ENCODE data around the gene ADGRA1.

The ADGRA1 gene

GRCh38 chr10:133075346-133076137 is 12.2 kb upstream of the ADGRA1 start:
- no peak for DNase-seq (ENCODE audit: low read depth in 2 of 2)

- no peak for DNase-seq (ENCODE audit: low read depth in 2 of 2)
Observed at GRCh38 chr10:133076274-133077038, 11.3 kb upstream of the ADGRA1 start.

GRCh38 chr10:133079836-133080682 is 7.7 kb upstream of the ADGRA1 start:
- DNase-seq (ENCODE audit: low read depth in 2 of 2), result no peak

- DNase-seq (ENCODE audit: low read depth in 2 of 2), result no peak
Observed at GRCh38 chr10:133080683-133081040, 7.1 kb upstream of the ADGRA1 start.

GRCh38 chr10:133081636-133082035 is 6.1 kb upstream of the ADGRA1 start:
- no peak for DNase-seq (ENCODE audit: low read depth in 2 of 2)

- no peak for DNase-seq (ENCODE audit: low read depth in 2 of 2)
Observed at GRCh38 chr10:133082685-133083421, 4.9 kb upstream of the ADGRA1 start.

- DNase-seq (ENCODE audit: low read depth in 2 of 2), result no peak
Observed at GRCh38 chr10:133083422-133084100, 4.2 kb upstream of the ADGRA1 start.

- no peak for DNase-seq (ENCODE audit: low read depth in 2 of 2)
Observed at GRCh38 chr10:133084491-133084890, 3.2 kb upstream of the ADGRA1 start.

GRCh38 chr10:133085251-133086125 is 2.2 kb upstream of the ADGRA1 start:
- DNase-seq (ENCODE audit: low read depth in 2 of 2), result no peak

- DNase-seq (ENCODE audit: low read depth in 2 of 2), result no peak
Observed at GRCh38 chr10:133086247-133086646, 1.5 kb upstream of the ADGRA1 start.

- DNase-seq (ENCODE audit: low read depth in 2 of 2), result no peak
Observed at GRCh38 chr10:133087045-133087678, 562 bp upstream of the ADGRA1 start.

- DNase-seq (ENCODE audit: low read depth in 2 of 2), result no peak
Observed at GRCh38 chr10:133088179-133088955, 643 bp downstream of the ADGRA1 start.

- DNase-seq (ENCODE audit: low read depth in 2 of 2), result no peak
Observed at GRCh38 chr10:133088956-133089800, 1.5 kb downstream of the ADGRA1 start.

GRCh38 chr10:133090101-133090500 is 2.4 kb downstream of the ADGRA1 start:
- DNase-seq (ENCODE audit: low read depth in 2 of 2), result no peak

- no peak for DNase-seq (ENCODE audit: low read depth in 2 of 2)
Observed at GRCh38 chr10:133090654-133091053, 2.9 kb downstream of the ADGRA1 start.

- no peak for DNase-seq (ENCODE audit: low read depth in 2 of 2)
Observed at GRCh38 chr10:133091316-133091715, 3.6 kb downstream of the ADGRA1 start.

GRCh38 chr10:133093291-133093690 is 5.6 kb downstream of the ADGRA1 start:
- no peak for DNase-seq (ENCODE audit: low read depth in 2 of 2)

- DNase-seq (ENCODE audit: low read depth in 2 of 2), result no peak
Observed at GRCh38 chr10:133094286-133094685, 6.6 kb downstream of the ADGRA1 start.

All from stimulated activated CD8-positive, alpha-beta memory T cell treated with anti-CD3 and anti-CD28 coated beads, Interleukin-15, amount 100 ng/mL, for 4 hours (primary cell).